Heart left ventricle (tissue), 16 donors: Measurements from ENCODE around the gene NAALADL2. TPM values are rescaled to one million over a fixed set of nuclear protein-coding genes. Genes with fewer than 3 reads are reported as not detected.

Source experiments
- ATAC-seq, 4 donors: fragments of 200-7000 bp; cut with Tn5 transposase; one replicate each; pipeline ENCODE4 v1.9.1; 2020 to 2022; ENCODE audit warnings: moderate library complexity in 4 of 4, mild to moderate bottlenecking in 3 of 4, moderate number of reproducible peaks in 1 of 4
- DNase-seq, 5 donors: peaks; one replicate each; pipeline ENCODE4 v3.0.0-alpha.2; 2020
- H3K27ac ChIP-seq, 12 donors: fragments of 200-600 bp; sonication (generic) in 4 of 12; one replicate each; pipeline versions ENCODE4 v1.5.0 to v1.8.0; 2016 to 2022; ENCODE audit warnings: mild to moderate bottlenecking in 2 of 12
- H3K27me3 ChIP-seq, 9 donors: fragments of 200-600 bp; sonication (generic) in 2 of 9; one replicate each; pipeline versions ENCODE4 v1.5.1 to v1.8.0; 2016 to 2022; ENCODE audit warnings: mild to moderate bottlenecking in 3 of 9
- H3K36me3 ChIP-seq, 9 donors: fragments of 200-600 bp; sonication (generic) in 2 of 9; one replicate each; pipeline versions ENCODE4 v1.5.0 to v1.8.0; 2018 to 2022; ENCODE audit warnings: mild to moderate bottlenecking in 2 of 9
- H3K4me1 ChIP-seq, 12 donors: fragments of 200-600 bp; sonication (generic) in 4 of 12; one replicate each; pipeline versions ENCODE4 v1.5.0 to v1.8.0; 2016 to 2022; ENCODE audit warnings: mild to moderate bottlenecking in 3 of 12
- H3K4me3 ChIP-seq, 12 donors: fragments of 200-600 bp; sonication (generic) in 4 of 12; one replicate each; pipeline versions ENCODE4 v1.5.0 to v1.8.0; 2017 to 2022; ENCODE audit warnings: mild to moderate bottlenecking in 9 of 12, moderate library complexity in 4 of 12
- H3K9me3 ChIP-seq, 12 donors: fragments of 200-600 bp; sonication (generic) in 4 of 12; one replicate each; pipeline versions ENCODE4 v1.5.0 to v1.8.0; 2016 to 2022; ENCODE audit warnings: mild to moderate bottlenecking in 1 of 12
- CTCF ChIP-seq, 12 donors: fragments of 200-600 bp; sonication (generic) in 4 of 12; IDR thresholded peaks; one replicate each; pipeline versions ENCODE4 v1.5.0 to v1.8.0; 2018 to 2022; ENCODE audit warnings: antibody characterized with exemption in 12 of 12, mild to moderate bottlenecking in 5 of 12
- POLR2A ChIP-seq, 2 donors: fragments of 450-650 bp; IDR thresholded peaks; one replicate each; pipeline ENCODE4 v1.6.1; 2017; ENCODE audit warnings: antibody characterized with exemption in 2 of 2, mild to moderate bottlenecking in 2 of 2, moderate library complexity in 2 of 2
- WGBS, 4 donors: extraction: QIAGEN DNeasy Blood & Tissue Kit in 2 of 4; methylation state at CpG; one replicate each; pipeline versions ENCODE4 v1.1.5 to v1.1.7; 2013 to 2018; 5-methylcytosine and 5-hydroxymethylcytosine counted together
- intact Hi-C, 10 donors: fragments of 100-400 bp; cut with DNase I; formaldehyde crosslinking; loops; one replicate each; pipeline versions ENCODE4 v1.11.1 to v1.14.2; 2022
- polyA plus RNA-seq, 2 donors: library from polyadenylated mRNA; stranded (reverse); fragments of 200-250 nt; gene quantifications; one replicate each; pipeline ENCODE4 v1.2.3, GENCODE V29; 2013
- total RNA-seq, 9 donors: library from RNA; depleted of rRNA in 2 of 9; stranded (reverse); fragments of >200 nt in 2 of 9; fragmentation: NEBNext Ultra II Directional in 3 of 9; extraction: Animal tissue kit (Norgen Biotek cat#: 25700) in 3 of 9; gene quantifications; one replicate each; pipeline versions ENCODE4 v1.1.0 to v1.2.4, GENCODE V29; 2016 to 2023
- donor health status: ischemic (EF 13 %, LVEDD 7.1; RV severe dilation, severe dysfunction).
- donor health status: healthy with polysubstance abuse.
- donor health status: DM: no; HTN: yes; CAD: no.
- donor health status: DM: no; HTN: no; CAD: no.
- donor health status: ischemic (EF 25% LVEDD 6.9; RV normal size, moderate dysfunction).
- donor health status: ischemic (EF 25% LVEDD 5.7; RV mildly dilated, moderate dysfunction).
- donor health status: healthy.
- donor health status: DM: yes; HTN: yes; CAD: no.
- donor health status: ischemic (EF 35%, LVEDD 5.7; RV mildly dilated, moderate dysfunction).
- donor health status: nonischemic (EF 11% LVEDD 7.7; RV severe dilation, severe dysfunction).
- donor health status: DM: yes; HTN: yes; CAD: no.
- donor health status: PGD.
- donor health status: ischemic (EF 29% LVEDD 5.4; RV normal size, mild dysfunction).
- donor health status: nonischemic (EF 23%, LVEDD 6.1; RV moderate dilation, normal function).

The NAALADL2 gene
- total and polyA plus RNA-seq, 11 donors = 0.23 to 8.5 (median 3.0) TPM

DNA sequence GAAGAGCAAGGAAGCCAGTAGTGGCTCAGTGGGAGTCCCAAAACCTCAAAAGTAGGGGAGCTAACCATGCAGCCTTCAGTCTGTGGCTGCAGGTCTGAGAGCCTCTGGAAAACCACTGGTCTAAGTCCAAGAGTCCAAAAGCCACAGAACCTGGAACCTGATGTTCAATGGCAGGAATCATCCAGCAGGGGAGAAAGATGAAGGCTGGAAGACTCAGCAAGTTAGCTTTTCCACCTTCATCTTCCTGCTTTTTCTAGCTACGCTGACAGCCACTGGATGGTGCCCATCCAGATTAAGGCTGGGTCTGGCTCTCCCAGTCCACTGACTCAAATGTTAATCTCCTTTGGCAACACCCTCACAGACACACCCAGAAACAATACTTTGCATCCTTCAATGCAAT, 626.3 kb downstream of the NAALADL2 start:
- Histone ChIP-seq H3K4me3 (no peak overlapping the region), H3K27me3 (no peaks in the 10 kb centered on the region), H3K9me3 (no peaks in the 10 kb centered on the region), H3K4me1 (no peaks in the 10 kb centered on the region), H3K27ac (no peak overlapping the region), H3K36me3 (no peaks in the 10 kb centered on the region)
- no peak for ATAC-seq
- DNase-seq = no peak
- 85 to 94% (median 90%) methylated on average over 1 of the region's 1 CpG for WGBS, 4 donors
- intact Hi-C loops = no loop called here
- TF ChIP-seq CTCF (IDR thresholded peaks at IDR 0.05) (no peak), POLR2A (IDR thresholded peaks at IDR 0.05) (no peak)

GRCh38 chr3:175486255-175486654, 627.1 kb downstream of the NAALADL2 start:
- Histone ChIP-seq H3K27ac (no peak overlapping the region), H3K4me3 (no peak overlapping the region), H3K9me3 (no peaks in the 10 kb centered on the region), H3K36me3 (no peaks in the 10 kb centered on the region), H3K4me1 (no peaks in the 10 kb centered on the region), H3K27me3 (no peaks in the 10 kb centered on the region)
- intact Hi-C loops = no loop called here
- TF ChIP-seq POLR2A (IDR thresholded peaks at IDR 0.05) (no peak), CTCF (IDR thresholded peaks at IDR 0.05) (no peak)
- 70 to 81% (median 78%) methylated on average over 6 of the region's 6 CpGs for WGBS, 4 donors
- ATAC-seq = no peak
- DNase-seq = no peak

DNA sequence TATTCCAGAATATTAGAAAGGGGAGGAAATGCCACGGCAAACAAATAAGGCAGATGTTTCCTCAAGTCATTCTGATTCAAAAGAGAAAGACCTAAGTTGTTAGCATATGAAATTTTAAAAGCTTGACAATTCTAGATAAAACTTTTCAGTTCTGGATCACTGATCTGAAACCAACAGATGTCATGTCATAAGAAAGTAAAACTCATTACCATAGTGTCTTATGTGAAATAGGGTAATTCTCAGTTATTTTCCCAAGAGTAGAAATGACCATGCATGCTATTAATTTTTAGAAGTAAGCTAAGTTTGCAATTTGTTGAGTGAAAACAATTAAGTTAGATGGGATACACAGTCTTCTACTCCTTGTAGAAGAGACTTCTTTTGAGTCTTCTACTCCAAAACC, 630.3 kb downstream of the NAALADL2 start:
- intact Hi-C loops = no loop called here
- Histone ChIP-seq H3K4me1 (no peaks in the 10 kb centered on the region), H3K27me3 (no peaks in the 10 kb centered on the region), H3K9me3 (no peaks in the 10 kb centered on the region), H3K36me3 (no peaks in the 10 kb centered on the region), H3K27ac (no peak overlapping the region), H3K4me3 (no peak overlapping the region)
- TF ChIP-seq POLR2A (IDR thresholded peaks at IDR 0.05) (no peak), CTCF (IDR thresholded peaks at IDR 0.05) (no peak)
- DNase-seq (no peak), ATAC-seq (no peak)
- 64 to 73% (median 70%) methylated on average over 1 of the region's 1 CpG for WGBS, 4 donors

- no peaks in the 10 kb centered on the region for H3K9me3 ChIP-seq
Measured at GRCh38 chr3:175493301-175493700, 634.2 kb downstream of the NAALADL2 start.

More at GRCh38 chr3:175493301-175493700, 634.2 kb downstream of the NAALADL2 start:
- 84 to 88% (median 85%) methylated on average over 4 of the region's 4 CpGs for WGBS, 4 donors
- Histone ChIP-seq H3K4me1 (no peaks in the 10 kb centered on the region), H3K4me3 (no peak overlapping the region), H3K27me3 (no peaks in the 10 kb centered on the region), H3K36me3 (no peaks in the 10 kb centered on the region), H3K27ac (no peak overlapping the region)
- intact Hi-C loops = no loop called here
- ATAC-seq (no peak), DNase-seq (no peak)
- TF ChIP-seq CTCF (IDR thresholded peaks at IDR 0.05) (no peak), POLR2A (IDR thresholded peaks at IDR 0.05) (no peak)
